A549 (cell line): ENCODE data around the gene PRKG1. TPM values are rescaled to one million over a fixed set of nuclear protein-coding genes. Genes with fewer than 3 reads are reported as not detected.

ENCODE experiments used
- ATAC-seq, 2 experiments: fragments of 200-7000 bp in 1 of 2; fragments of >200 bp in 1 of 2; cut with Nextera tagmentation in 1 of 2; cut with Tn5 transposase in 1 of 2; 3 replicates each; pipeline versions ENCODE4 v1.8.0 to v1.9.1; 2018 to 2020; ENCODE audit warnings: mild to moderate bottlenecking in 1 of 2, moderate library complexity in 1 of 2
- CTCF ChIA-PET: fragments of 300-600 bp; sonication (Branson Sonifier 250); formaldehyde crosslinking; extraction: SDS; loops from one replicate; lab custom pipeline; 2021; ENCODE audit warnings: antibody characterized with exemption, inconsistent platforms; lab: Yijun Ruan, JAX
- POLR2A ChIA-PET: fragments of 350-600 bp; formaldehyde crosslinking; extraction: SDS; loops from one replicate; lab custom pipeline; 2021; ENCODE audit warnings: antibody characterized with exemption, inconsistent platforms; lab: Yijun Ruan, JAX
- DNase-seq, 2 experiments: peaks; one replicate each; pipeline versions ENCODE4 v3.0.0 to v3.0.0-alpha.2; 2011 to 2016; ENCODE audit warnings: low read depth in 1 of 2, low spot score in 1 of 2
- FAIRE-seq: peaks from 2 replicates; lab custom pipeline; 2011; peaks lifted over from hg19 to GRCh38; lab: Jason Lieb, UNC
- H3K27ac ChIP-seq, 2 experiments: fragments of >200 bp; sonication (Bioruptor Twin); formaldehyde crosslinking; 3 replicates each; pipeline ENCODE4 v1.5.1; 2016 to 2017
- H3K4me1 ChIP-seq: fragments of >200 bp; sonication (Bioruptor Twin); formaldehyde crosslinking; 3 replicates; pipeline ENCODE4 v1.6.1; 2016
- H3K4me2 ChIP-seq: fragments of >200 bp; sonication (Bioruptor Twin); formaldehyde crosslinking; 3 replicates; pipeline ENCODE4 v1.6.1; 2016
- H3K4me3 ChIP-seq: fragments of >200 bp; sonication (Bioruptor Twin); formaldehyde crosslinking; 3 replicates; pipeline ENCODE4 v1.5.1; 2016
- H3K9me3 ChIP-seq: fragments of >200 bp; sonication (Bioruptor Twin); formaldehyde crosslinking; 3 replicates; pipeline ENCODE4 v1.6.1; 2016
- CBX2 ChIP-seq: fragments of 200-600 bp; sonication (generic); IDR thresholded peaks from 2 replicates; pipeline ENCODE4 v1.6.1; 2016; ENCODE audit warnings: low read depth, mild to moderate bottlenecking, borderline replicate concordance
- CHD2 ChIP-seq: fragments of 150-350 bp; IDR thresholded peaks from 2 replicates; pipeline ENCODE4 v1.6.1; 2014; ENCODE audit warnings: low read length; ENCODE audit not compliant: partially characterized antibody
- CHD4 ChIP-seq: fragments of 200-600 bp; sonication (generic); IDR thresholded peaks from 2 replicates; pipeline ENCODE4 v1.6.1; 2016; ENCODE audit warnings: antibody characterized with exemption, mild to moderate bottlenecking, borderline replicate concordance
- ESRRA ChIP-seq: fragments of 150-350 bp; IDR thresholded peaks from 2 replicates; pipeline ENCODE4 v1.6.1; 2014; ENCODE audit warnings: mild to moderate bottlenecking, low read length, borderline replicate concordance
- FOSL2 ChIP-seq, 2 experiments: fragments of 450-650 bp in 1 of 2; fragments of >200 bp in 1 of 2; sonication (Bioruptor Twin) in 1 of 2; formaldehyde crosslinking; IDR thresholded peaks; 2 replicates each; pipeline versions ENCODE4 v1.5.0 to v1.6.1; 2016 to 2020; ENCODE audit warnings: mild to moderate bottlenecking in 1 of 2, moderate library complexity in 1 of 2
- FOXS1 ChIP-seq: fragments of 250-450 bp; sonication (Bioruptor Pico); IDR thresholded peaks from 2 replicates; pipeline ENCODE4 v1.5.0; 2020; ENCODE audit warnings: mild to moderate bottlenecking, moderate library complexity
- NFE2L2 ChIP-seq: fragments of 150-350 bp; conservative IDR thresholded peaks from 2 replicates; pipeline ENCODE4 v1.6.1; 2014; ENCODE audit warnings: low read length
- NPAS2 ChIP-seq: fragments of 250-450 bp; sonication (Bioruptor Pico); IDR thresholded peaks from 2 replicates; pipeline ENCODE4 v1.8.0; 2022; ENCODE audit warnings: mild to moderate bottlenecking, moderate library complexity, borderline replicate concordance
- PHF8 ChIP-seq: fragments of 200-600 bp; sonication (generic); IDR thresholded peaks from 2 replicates; pipeline ENCODE4 v1.6.1; 2016; ENCODE audit warnings: low read depth, mild to moderate bottlenecking, antibody characterized with exemption, moderate library complexity, borderline replicate concordance
- RNF2 ChIP-seq: fragments of 200-600 bp; sonication (generic); IDR thresholded peaks from 2 replicates; pipeline ENCODE4 v1.6.1; 2016; ENCODE audit warnings: low read depth, mild to moderate bottlenecking, antibody characterized with exemption, moderate library complexity, borderline replicate concordance
- TFCP2L1 ChIP-seq: fragments of 250-450 bp; sonication (Bioruptor Pico); IDR thresholded peaks from 2 replicates; pipeline ENCODE4 v1.5.0; 2021; ENCODE audit warnings: mild to moderate bottlenecking
- WGBS: methylation state at CpG from one replicate; pipeline ENCODE4 v1.1.6; 2017; ENCODE audit errors: missing lambda C conversion rate; 5-methylcytosine and 5-hydroxymethylcytosine counted together
- polyA plus RNA-seq, 4 experiments: library from polyadenylated mRNA; depleted of rRNA in 3 of 4; stranded (reverse); fragments of >200 nt; fragmentation: RNase III in 1 of 4; extraction: RNeasy Plus Mini Kit Qiagen cat#74134 plus additional on column Dnase treatment in 1 of 4; gene quantifications; 2 replicates in 3 of 4; 3 replicates in 1 of 4; pipeline ENCODE4 v1.2.3, GENCODE V29; 2011 to 2017
- TF ChIP-seq, protein P1 (sequence below): fragments of 450-650 bp; IDR thresholded peaks from 2 replicates; pipeline ENCODE4 v1.6.1; 2014; ENCODE audit warnings: antibody characterized with exemption
- TF ChIP-seq, protein P2 (sequence below): fragments of 250-450 bp; sonication (Bioruptor Pico); IDR thresholded peaks from 2 replicates; pipeline ENCODE4 v1.5.0; 2020; ENCODE audit warnings: low read depth, mild to moderate bottlenecking, moderate library complexity
- TF ChIP-seq, protein P3 (sequence below): fragments of >200 bp; sonication (Bioruptor Twin); formaldehyde crosslinking; IDR thresholded peaks from 3 replicates; pipeline ENCODE4 v1.5.1; 2016
- TF ChIP-seq, protein P4 (sequence below): IDR thresholded peaks from 2 replicates; pipeline ENCODE4 v1.6.1; 2012

The PRKG1 gene
- polyA plus RNA-seq, 2 of the 4 experiments (the other 2 are of a cell fraction), result not detected

DNA sequence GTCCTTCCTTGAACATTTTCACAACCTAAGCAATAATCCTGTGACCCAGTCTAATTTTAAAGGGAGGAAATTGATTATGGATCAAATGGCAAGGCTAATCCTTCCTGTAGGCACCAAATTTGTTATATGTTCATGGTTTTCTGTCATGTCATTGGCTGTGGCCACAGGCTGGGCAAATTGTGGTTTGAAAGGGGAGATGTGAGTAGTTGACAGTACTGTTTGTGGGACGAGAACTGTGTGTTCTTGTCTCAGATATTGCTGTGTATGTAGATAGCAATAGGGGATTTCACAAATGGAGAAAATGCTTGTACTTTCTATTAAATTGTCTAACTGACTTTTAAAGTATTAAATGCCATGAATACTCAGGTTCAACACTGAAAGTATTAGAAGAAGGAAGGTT is 8.1 kb upstream of the PRKG1 start:
- H3K4me3 ChIP-seq, result no peak overlapping the region
- CTCF ChIA-PET, result no interaction called here
- POLR2A ChIA-PET, result no interaction called here
- no peak for DNase-seq
- 6% methylated on average over 1 of the region's 1 CpG for WGBS
- H3K4me1 ChIP-seq, result no peaks in the 10 kb centered on the region
- TF ChIP-seq CBX2 (no peak), FOXS1 (CRISPR knock-in tag) (no peak), PHF8 (no peak), NPAS2 (CRISPR knock-in tag) (no peak), RNF2 (no peak), CHD2 (no peak)
- TF ChIP-seq, protein P1, sequence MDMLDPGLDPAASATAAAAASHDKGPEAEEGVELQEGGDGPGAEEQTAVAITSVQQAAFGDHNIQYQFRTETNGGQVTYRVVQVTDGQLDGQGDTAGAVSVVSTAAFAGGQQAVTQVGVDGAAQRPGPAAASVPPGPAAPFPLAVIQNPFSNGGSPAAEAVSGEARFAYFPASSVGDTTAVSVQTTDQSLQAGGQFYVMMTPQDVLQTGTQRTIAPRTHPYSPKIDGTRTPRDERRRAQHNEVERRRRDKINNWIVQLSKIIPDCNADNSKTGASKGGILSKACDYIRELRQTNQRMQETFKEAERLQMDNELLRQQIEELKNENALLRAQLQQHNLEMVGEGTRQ, result no peak
- TF ChIP-seq, protein P2, sequence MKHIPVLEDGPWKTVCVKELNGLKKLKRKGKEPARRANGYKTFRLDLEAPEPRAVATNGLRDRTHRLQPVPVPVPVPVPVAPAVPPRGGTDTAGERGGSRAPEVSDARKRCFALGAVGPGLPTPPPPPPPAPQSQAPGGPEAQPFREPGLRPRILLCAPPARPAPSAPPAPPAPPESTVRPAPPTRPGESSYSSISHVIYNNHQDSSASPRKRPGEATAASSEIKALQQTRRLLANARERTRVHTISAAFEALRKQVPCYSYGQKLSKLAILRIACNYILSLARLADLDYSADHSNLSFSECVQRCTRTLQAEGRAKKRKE (CRISPR knock-in tag), result no peak
- TF ChIP-seq, protein P3, sequence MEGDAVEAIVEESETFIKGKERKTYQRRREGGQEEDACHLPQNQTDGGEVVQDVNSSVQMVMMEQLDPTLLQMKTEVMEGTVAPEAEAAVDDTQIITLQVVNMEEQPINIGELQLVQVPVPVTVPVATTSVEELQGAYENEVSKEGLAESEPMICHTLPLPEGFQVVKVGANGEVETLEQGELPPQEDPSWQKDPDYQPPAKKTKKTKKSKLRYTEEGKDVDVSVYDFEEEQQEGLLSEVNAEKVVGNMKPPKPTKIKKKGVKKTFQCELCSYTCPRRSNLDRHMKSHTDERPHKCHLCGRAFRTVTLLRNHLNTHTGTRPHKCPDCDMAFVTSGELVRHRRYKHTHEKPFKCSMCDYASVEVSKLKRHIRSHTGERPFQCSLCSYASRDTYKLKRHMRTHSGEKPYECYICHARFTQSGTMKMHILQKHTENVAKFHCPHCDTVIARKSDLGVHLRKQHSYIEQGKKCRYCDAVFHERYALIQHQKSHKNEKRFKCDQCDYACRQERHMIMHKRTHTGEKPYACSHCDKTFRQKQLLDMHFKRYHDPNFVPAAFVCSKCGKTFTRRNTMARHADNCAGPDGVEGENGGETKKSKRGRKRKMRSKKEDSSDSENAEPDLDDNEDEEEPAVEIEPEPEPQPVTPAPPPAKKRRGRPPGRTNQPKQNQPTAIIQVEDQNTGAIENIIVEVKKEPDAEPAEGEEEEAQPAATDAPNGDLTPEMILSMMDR, result no peak
- ATAC-seq, result no peak
- H3K4me2 ChIP-seq, result no peak overlapping the region
- no peak overlapping the region for H3K27ac ChIP-seq
- FAIRE-seq, result no peak
- no peaks in the 10 kb centered on the region for H3K9me3 ChIP-seq

DNA sequence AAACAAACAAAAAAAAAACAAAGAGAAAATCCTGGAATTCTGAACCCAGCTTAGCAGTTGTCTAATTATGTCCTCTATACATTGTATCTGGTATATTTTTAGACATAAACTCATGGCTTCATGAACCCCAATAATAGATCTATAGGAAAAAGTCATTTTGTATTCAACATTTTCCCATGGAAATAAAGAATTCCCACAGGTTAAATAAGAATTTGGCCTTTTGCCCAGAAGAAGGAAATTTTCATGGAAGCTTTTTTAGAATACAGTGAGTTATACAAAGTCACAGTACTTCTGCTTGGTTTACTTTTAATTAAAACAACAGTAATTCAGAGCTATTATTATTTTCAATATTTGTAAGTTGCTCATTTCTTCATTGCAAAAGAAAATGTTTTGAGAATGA is 2.1 kb upstream of the PRKG1 start:
- ATAC-seq, result no peak
- ChIA-PET CTCF (interaction anchor here (2.3 kb wide), 1 partner anchor 9 kb away, joined by 8 read pairs; no protein-coding TSS in a partner anchor), POLR2A (no interaction called here)
- DNase-seq, result no peak
- Histone ChIP-seq H3K9me3 (no peaks in the 10 kb centered on the region), H3K4me2 (no peak overlapping the region), H3K4me3 (no peak overlapping the region), H3K27ac (no peak overlapping the region), H3K4me1 (peaks cover 2% of the 10 kb centered on the region; the same call in 1 of the 3 replicates)
- TF ChIP-seq ESRRA (no peak), CHD4 (no peak), FOSL2 (IDR thresholded peaks at IDR 0.05) (no peak), FOSL2 (CRISPR knock-in tag; IDR thresholded peaks at IDR 0.05) (no peak), NFE2L2 (no peak)
- TF ChIP-seq, protein P4, sequence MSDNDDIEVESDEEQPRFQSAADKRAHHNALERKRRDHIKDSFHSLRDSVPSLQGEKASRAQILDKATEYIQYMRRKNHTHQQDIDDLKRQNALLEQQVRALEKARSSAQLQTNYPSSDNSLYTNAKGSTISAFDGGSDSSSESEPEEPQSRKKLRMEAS, result no peak
- no peak for FAIRE-seq

DNA sequence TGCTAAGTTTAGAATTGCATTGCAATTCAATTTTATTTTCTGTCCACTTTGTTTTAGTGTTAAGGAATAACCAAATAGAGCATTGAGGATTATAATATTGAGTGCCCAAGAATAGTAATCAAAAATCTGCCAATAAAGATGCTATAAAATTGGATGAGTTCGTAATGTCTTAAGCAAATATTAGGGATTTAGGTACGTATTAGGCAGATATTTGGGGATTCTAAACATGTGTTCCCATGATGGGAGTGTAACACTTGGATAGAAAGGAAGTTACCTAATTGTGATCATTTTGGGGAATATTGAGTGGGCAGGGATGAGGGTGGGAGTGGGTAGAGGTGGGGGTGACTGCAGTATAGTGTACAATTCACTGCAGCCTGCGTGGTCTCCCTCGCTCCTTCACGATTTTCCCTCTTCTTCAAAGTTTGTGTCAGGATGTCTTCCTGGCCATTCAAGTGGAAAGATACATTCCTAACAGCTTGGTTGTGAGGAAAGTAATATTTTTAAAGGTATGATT is 1.3 kb upstream of the PRKG1 start:
- ChIA-PET CTCF (interaction anchor here (1.2 to 2.3 kb wide), 3 partner anchors 8 to 10 kb away, joined by 3 to 15 read pairs (median 8); no protein-coding TSS in a partner anchor), POLR2A (no interaction called here)
- ATAC-seq, result no peak
- no peaks in the 10 kb centered on the region for H3K9me3 ChIP-seq
- H3K4me3 ChIP-seq, result no peak overlapping the region
- no peak for TF ChIP-seq TFCP2L1 (CRISPR knock-in tag)
- no peak for FAIRE-seq
- H3K27ac ChIP-seq, result no peak overlapping the region
- 69% methylated on average over 5 of the region's 5 CpGs for WGBS
- no peak overlapping the region for H3K4me2 ChIP-seq
- peaks cover 2% of the 10 kb centered on the region; the same call in 1 of the 3 replicates for H3K4me1 ChIP-seq
- no peak for DNase-seq
